Endothelial cell of umbilical vein (primary cell): Measurements from ENCODE around the gene ACOT13. TPM values are rescaled to one million over a fixed set of nuclear protein-coding genes. Genes with fewer than 3 reads are reported as not detected.

Experiments used
- BruUV-seq: library from RNA; stranded (reverse); fragments of 400-500 nt; replicated peaks from 2 replicates; lab custom pipeline; 2021; lab: Mats Ljungman, UMichigan
- CTCF ChIA-PET: fragments of 300-600, 350-600 bp; sonication (Branson Sonifier 250); formaldehyde crosslinking; loops from one replicate; lab custom pipeline; 2021; ENCODE audit warnings: antibody characterized with exemption, inconsistent platforms; lab: Charles Lee
- POLR2A ChIA-PET: fragments of 300-600, 350-600 bp; sonication (Branson Sonifier 250); formaldehyde crosslinking; loops from one replicate; lab custom pipeline; 2021; ENCODE audit warnings: antibody characterized with exemption, inconsistent platforms; lab: Charles Lee
- DNase-seq: peaks from one replicate; pipeline ENCODE4 v3.0.0-alpha.2; 2011; ENCODE audit warnings: low read depth, low spot score
- FAIRE-seq: peaks from 2 replicates; lab custom pipeline; 2011; peaks lifted over from hg19 to GRCh38; lab: Jason Lieb, UNC
- H2AFZ ChIP-seq: 2 replicates; pipeline ENCODE4 v1.6.0; 2012; ENCODE audit warnings: low read depth, low read length, control low read depth, inconsistent platforms
- H3K27ac ChIP-seq: 2 replicates; pipeline ENCODE4 v1.5.1; 2011; ENCODE audit warnings: low read depth, mild to moderate bottlenecking, control low read depth, low read length, moderate library complexity; ENCODE audit not compliant: insufficient read depth
- H3K27me3 ChIP-seq, 2 experiments: 2 replicates each; pipeline versions ENCODE4 v1.6.0 to v1.6.1; 2011; ENCODE audit warnings: low read length in 2 of 2, mixed read lengths in 1 of 2; ENCODE audit not compliant: control insufficient read depth in 2 of 2, insufficient read depth in 2 of 2
- H3K36me3 ChIP-seq, 2 experiments: 2 replicates in 1 of 2; 3 replicates in 1 of 2; pipeline ENCODE4 v1.5.1; 2011; ENCODE audit warnings: low read length in 2 of 2, mild to moderate bottlenecking in 1 of 2, moderate library complexity in 1 of 2; ENCODE audit not compliant: control insufficient read depth in 2 of 2, insufficient read depth in 2 of 2; ENCODE audit errors: extremely low read depth in 1 of 2
- H3K4me1 ChIP-seq: 3 replicates; pipeline ENCODE4 v1.5.1; 2011; ENCODE audit warnings: mild to moderate bottlenecking, low read length; ENCODE audit not compliant: control insufficient read depth, insufficient read depth; ENCODE audit errors: extremely low read depth
- H3K4me2 ChIP-seq: 2 replicates; pipeline ENCODE4 v1.6.1; 2011; ENCODE audit warnings: low read length, control low read depth, mixed read lengths; ENCODE audit not compliant: insufficient read depth
- H3K4me3 ChIP-seq, 3 experiments: fragments of 200-600 bp in 1 of 3; sonication (generic), shearing (Covaris generic) in 1 of 3; replicated peaks in 1 of 3; 2 replicates each; pipeline ENCODE4 v1.5.1; 2011 to 2016; ENCODE audit warnings: control low read depth in 3 of 3, low read length in 3 of 3, mild to moderate bottlenecking in 2 of 3, inconsistent platforms in 1 of 3, low read depth in 1 of 3, moderate library complexity in 1 of 3; ENCODE audit not compliant: insufficient read depth in 1 of 3
- H3K79me2 ChIP-seq: 2 replicates; pipeline ENCODE4 v1.6.0; 2012; ENCODE audit warnings: low read length, inconsistent platforms; ENCODE audit not compliant: control insufficient read depth, insufficient read depth
- H3K9ac ChIP-seq: replicated peaks from 2 replicates; pipeline ENCODE3; 2011; ENCODE audit warnings: low read length, control low read depth; ENCODE audit not compliant: insufficient read depth; ENCODE audit errors: extremely low read depth
- H3K9me1 ChIP-seq: replicated peaks from 3 replicates; pipeline ENCODE4 v1.6.0; 2011; ENCODE audit warnings: mild to moderate bottlenecking, low read length; ENCODE audit not compliant: control insufficient read depth, insufficient read depth; ENCODE audit errors: extremely low read depth
- H3K9me3 ChIP-seq: replicated peaks from 2 replicates; pipeline ENCODE4 v1.5.1; 2012; ENCODE audit warnings: low read length, inconsistent platforms; ENCODE audit not compliant: control insufficient read depth, insufficient read depth
- H4K20me1 ChIP-seq: replicated peaks from 2 replicates; pipeline ENCODE3; 2011; ENCODE audit warnings: mild to moderate bottlenecking, low read length; ENCODE audit not compliant: control insufficient read depth, insufficient read depth; ENCODE audit errors: extremely low read depth
- EZH2 ChIP-seq: IDR thresholded peaks from 2 replicates; pipeline ENCODE4 v1.6.1; 2012; ENCODE audit warnings: borderline replicate concordance, low read depth, mild to moderate bottlenecking, moderate library complexity, low read length, inconsistent platforms; ENCODE audit not compliant: severe bottlenecking
- FOS ChIP-seq: IDR thresholded peaks from 2 replicates; pipeline ENCODE4 v1.6.1; 2011; ENCODE audit warnings: mild to moderate bottlenecking, low read length, moderate library complexity, borderline replicate concordance; ENCODE audit not compliant: insufficient read depth
- GATA2 ChIP-seq: IDR thresholded peaks from 2 replicates; pipeline ENCODE4 v1.7.0; 2011; ENCODE audit warnings: low read depth, mild to moderate bottlenecking, moderate library complexity, mixed read lengths, low read length; ENCODE audit not compliant: insufficient read length, insufficient read depth
- JUN ChIP-seq: IDR thresholded peaks from 2 replicates; pipeline ENCODE4 v1.6.1; 2011; ENCODE audit warnings: borderline replicate concordance, low read depth; ENCODE audit not compliant: insufficient read length, insufficient read depth
- MYC ChIP-seq: IDR thresholded peaks from one replicate; pipeline ENCODE4 v1.6.1; 2011; ENCODE audit warnings: mild to moderate bottlenecking, low read depth, low read length
- POLR2A ChIP-seq: IDR thresholded peaks from 2 replicates; pipeline ENCODE4 v1.6.1; 2012; ENCODE audit warnings: low read depth, mild to moderate bottlenecking, control low read depth, low read length
- POLR2AphosphoS5 ChIP-seq: IDR thresholded peaks from 2 replicates; pipeline ENCODE4 v1.6.1; 2012; ENCODE audit warnings: low read depth, mild to moderate bottlenecking, control low read depth, low read length, moderate library complexity; ENCODE audit not compliant: insufficient read depth
- dilution Hi-C: fragments of 300-500 bp; cut with MboI; formaldehyde crosslinking; loops from one replicate; pipeline ENCODE4 v1.15.0; 2019; ENCODE audit warnings: low sequenced_read_pairs; ENCODE audit not compliant: extremely low pct_ligation_motif_present
- intact Hi-C: fragments of 100-400 bp; cut with micrococcal nuclease; formaldehyde crosslinking; loops from one replicate; pipeline ENCODE4 v1.10.0; 2022
- polyA plus RNA-seq, 4 experiments: library from polyadenylated mRNA; depleted of rRNA in 3 of 4; stranded (reverse) in 3 of 4; unstranded in 1 of 4; fragments of >200 nt; gene quantifications; 2 replicates each; pipeline versions ENCODE4 v1.2.1 to v1.2.3, GENCODE V29; 2011 to 2012; ENCODE audit warnings: missing spikeins in 1 of 4
- total RNA-seq: library from RNA; stranded (reverse); gene quantifications from 2 replicates; pipeline ENCODE4 v1.2.3, GENCODE V29; 2021
- TF ChIP-seq, protein P1 (sequence below): IDR thresholded peaks from 2 replicates; pipeline ENCODE4 v1.6.1; 2011; ENCODE audit not compliant: insufficient read depth, insufficient read length
- TF ChIP-seq, protein P2 (sequence below), 2 donors: IDR thresholded peaks; 1 replicate in 1 of 2; 2 replicates in 1 of 2; pipeline ENCODE4 v1.5.1; 2011; ENCODE audit warnings: low read length in 2 of 2, mild to moderate bottlenecking in 2 of 2, moderate library complexity in 2 of 2, control low read depth in 1 of 2, inconsistent platforms in 1 of 2, low read depth in 1 of 2; ENCODE audit not compliant: insufficient read depth in 1 of 2; ENCODE audit errors: extremely low read depth in 1 of 2

ACOT13 gene
- total and polyA plus RNA-seq, 2 donors (not counting 3 experiments of a cell fraction or from before 2014, with no cell fraction given), result 7.7 to 24.1 TPM

DNA sequence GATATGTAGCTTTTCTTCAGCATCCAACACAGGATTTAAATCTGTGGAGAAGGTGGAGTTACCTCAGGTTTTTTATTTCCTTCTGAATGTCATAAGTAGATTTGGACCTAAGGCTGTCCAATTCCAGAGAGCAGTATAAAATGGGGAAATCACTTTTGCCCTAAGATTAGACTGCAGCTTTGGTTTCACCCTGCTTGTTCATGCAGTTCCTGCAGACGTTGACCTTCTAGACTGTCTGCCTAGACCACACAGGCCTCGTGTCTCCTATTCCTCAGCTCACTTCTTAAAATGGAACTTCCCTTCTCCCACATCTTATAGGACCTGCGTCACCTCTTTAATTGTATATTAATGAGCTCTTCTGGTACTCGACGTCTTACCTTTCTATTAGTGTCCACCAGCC lies 78.0 kb downstream of the ACOT13 start:
- ChIA-PET CTCF (interaction anchor here (1.4 to 2.0 kb wide), 3 partner anchors 21 to 161 kb away, joined by 4 to 5 read pairs (median 4); partner anchors contain the start of gene C6orf62), POLR2A (no interaction called here)
- H3K27ac ChIP-seq, result no peak overlapping the region
- no peaks in the 10 kb centered on the region for H3K36me3 ChIP-seq
- intact Hi-C loops (no loop called here), dilution Hi-C loops (no loop called here)
- FAIRE-seq (no peak), DNase-seq (no peak)
- H4K20me1 ChIP-seq, result no peaks in the 10 kb centered on the region
- H3K9me1 ChIP-seq, result no peaks in the 10 kb centered on the region
- H3K4me2 ChIP-seq, result no peak overlapping the region
- no peak overlapping the region for H2AFZ ChIP-seq
- H3K9me3 ChIP-seq, result no peaks in the 10 kb centered on the region
- H3K4me1 ChIP-seq, result peaks cover 16% of the 10 kb centered on the region
- no peak overlapping the region for H3K9ac ChIP-seq
- TF ChIP-seq, protein P1, sequence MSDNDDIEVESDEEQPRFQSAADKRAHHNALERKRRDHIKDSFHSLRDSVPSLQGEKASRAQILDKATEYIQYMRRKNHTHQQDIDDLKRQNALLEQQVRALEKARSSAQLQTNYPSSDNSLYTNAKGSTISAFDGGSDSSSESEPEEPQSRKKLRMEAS, result no peak
- TF ChIP-seq JUN, result no peak
- H3K27me3 ChIP-seq, result peaks cover 0 to 2% of the 10 kb centered on the region in 2 experiments
- H3K79me2 ChIP-seq, result no peaks in the 10 kb centered on the region
- BruUV-seq, result no TSS peak
- H3K4me3 ChIP-seq, result no peak overlapping the region

DNA sequence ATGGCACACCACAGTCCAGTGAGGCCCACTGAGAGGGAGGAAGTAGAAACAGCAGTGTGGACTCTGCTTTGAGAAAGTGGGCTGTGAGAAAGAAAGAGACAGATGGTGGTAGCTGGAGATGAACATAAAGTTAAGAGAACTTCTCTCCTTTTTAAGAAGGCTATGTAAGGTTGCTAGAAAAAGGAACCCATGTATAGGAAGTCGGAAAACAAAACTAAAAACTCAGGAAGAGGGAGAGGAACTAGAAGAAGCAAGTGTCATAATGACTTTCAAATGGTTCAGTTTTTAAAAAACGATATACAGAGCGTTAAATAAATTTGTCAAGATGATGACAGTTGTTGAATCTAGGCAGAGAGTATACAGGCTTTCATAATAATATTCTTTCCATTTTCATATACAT lies 82.4 kb downstream of the ACOT13 start:
- Histone ChIP-seq H3K4me2 (no peak overlapping the region), H3K9me3 (no peaks in the 10 kb centered on the region), H3K27ac (no peak overlapping the region), H3K4me1 (no peaks in the 10 kb centered on the region), H3K9ac (no peak overlapping the region), H3K9me1 (no peaks in the 10 kb centered on the region), H3K4me3 (no peak overlapping the region), H3K27me3 (peaks cover 0 to 2% of the 10 kb centered on the region in 2 experiments), H2AFZ (no peak overlapping the region), H4K20me1 (no peaks in the 10 kb centered on the region), H3K36me3 (no peaks in the 10 kb centered on the region), H3K79me2 (no peaks in the 10 kb centered on the region)
- dilution Hi-C loops (no loop called here), intact Hi-C loops (no loop called here)
- POLR2A ChIA-PET, result no interaction called here
- no TSS peak for BruUV-seq
- DNase-seq (no peak), FAIRE-seq (no peak)
- TF ChIP-seq MYC (no peak), EZH2 (no peak), POLR2AphosphoS5 (no peak), JUN (no peak), GATA2 (no peak), FOS (no peak), POLR2A (no peak)
- TF ChIP-seq, protein P1, result no peak
- TF ChIP-seq, protein P2, sequence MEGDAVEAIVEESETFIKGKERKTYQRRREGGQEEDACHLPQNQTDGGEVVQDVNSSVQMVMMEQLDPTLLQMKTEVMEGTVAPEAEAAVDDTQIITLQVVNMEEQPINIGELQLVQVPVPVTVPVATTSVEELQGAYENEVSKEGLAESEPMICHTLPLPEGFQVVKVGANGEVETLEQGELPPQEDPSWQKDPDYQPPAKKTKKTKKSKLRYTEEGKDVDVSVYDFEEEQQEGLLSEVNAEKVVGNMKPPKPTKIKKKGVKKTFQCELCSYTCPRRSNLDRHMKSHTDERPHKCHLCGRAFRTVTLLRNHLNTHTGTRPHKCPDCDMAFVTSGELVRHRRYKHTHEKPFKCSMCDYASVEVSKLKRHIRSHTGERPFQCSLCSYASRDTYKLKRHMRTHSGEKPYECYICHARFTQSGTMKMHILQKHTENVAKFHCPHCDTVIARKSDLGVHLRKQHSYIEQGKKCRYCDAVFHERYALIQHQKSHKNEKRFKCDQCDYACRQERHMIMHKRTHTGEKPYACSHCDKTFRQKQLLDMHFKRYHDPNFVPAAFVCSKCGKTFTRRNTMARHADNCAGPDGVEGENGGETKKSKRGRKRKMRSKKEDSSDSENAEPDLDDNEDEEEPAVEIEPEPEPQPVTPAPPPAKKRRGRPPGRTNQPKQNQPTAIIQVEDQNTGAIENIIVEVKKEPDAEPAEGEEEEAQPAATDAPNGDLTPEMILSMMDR (IDR thresholded peaks at IDR 0.05; ENCODE audit: extremely low read depth in 1 of 2, insufficient read depth in 1 of 2, low read depth in 1 of 2, low read length in 2 of 2), result no peak
- CTCF ChIA-PET, result interaction anchor here (1.0 kb wide), 1 partner anchor 9 kb away, joined by 3 read pairs; no protein-coding TSS in a partner anchor
